Ovary (tissue), 9 donors: Measurements from ENCODE around the gene MAP3K8. TPM values are rescaled to one million over a fixed set of nuclear protein-coding genes. Genes with fewer than 3 reads are reported as not detected.

Experiments
- DNase-seq, 5 donors: peaks; one replicate each; pipeline ENCODE4 v3.0.0-alpha.2; 2019 to 2020
- H3K27ac ChIP-seq, 2 donors: fragments of 200-600 bp; one replicate each; pipeline versions ENCODE4 v1.5.1 to v1.8.0; 2019 to 2022
- H3K27me3 ChIP-seq: fragments of 200-600 bp; one replicate; pipeline ENCODE4 v1.8.0; 2022
- H3K36me3 ChIP-seq: fragments of 200-600 bp; sonication (generic); one replicate; pipeline ENCODE4 v1.5.1; 2019
- H3K4me1 ChIP-seq: one replicate; pipeline ENCODE4 v1.8.1; 2013; ENCODE audit warnings: mild to moderate bottlenecking, moderate library complexity; ENCODE audit not compliant: insufficient read depth
- H3K4me3 ChIP-seq: fragments of 200-600 bp; sonication (generic); one replicate; pipeline ENCODE4 v1.5.1; 2017
- H3K9me3 ChIP-seq, 2 donors: fragments of 200-600 bp in 1 of 2; sonication (generic) in 1 of 2; one replicate each; pipeline versions ENCODE4 v1.5.1 to v1.8.1; 2013 to 2019; ENCODE audit warnings: mild to moderate bottlenecking in 1 of 2, moderate library complexity in 1 of 2
- EP300 ChIP-seq: sonication (generic); formaldehyde crosslinking; IDR thresholded peaks from one replicate; pipeline ENCODE4 v1.6.1; 2017; ENCODE audit warnings: antibody characterized with exemption
- POLR2A ChIP-seq: fragments of 450-650 bp; IDR thresholded peaks from one replicate; pipeline ENCODE4 v1.6.1; 2017; ENCODE audit warnings: antibody characterized with exemption, mild to moderate bottlenecking, moderate library complexity
- WGBS, 3 donors: extraction: QIAGEN DNeasy Blood & Tissue Kit in 1 of 3; methylation state at CpG; one replicate each; pipeline versions ENCODE4 v1.1.5 to v1.1.7; 2013 to 2017; 5-methylcytosine and 5-hydroxymethylcytosine counted together
- intact Hi-C, 4 donors: fragments of 100-400 bp; cut with DNase I; formaldehyde crosslinking; loops; one replicate each; pipeline versions ENCODE4 v1.11.0 to v1.15.1; 2022 to 2023
- polyA plus RNA-seq, 2 donors: library from polyadenylated mRNA; stranded (reverse); fragments of 200-250 nt in 1 of 2; fragments of 350-450 nt in 1 of 2; fragmentation: Illumina TruSeq in 1 of 2; extraction: RNeasy Lipid Tissue Mini Kit (QIAGEN cat#74804) in 1 of 2; gene quantifications; one replicate each; pipeline ENCODE4 v1.2.3, GENCODE V29; 2013 to 2014
- total RNA-seq, 7 donors: library from RNA; depleted of rRNA in 2 of 7; stranded (reverse); fragments of >200 nt in 2 of 7; fragmentation: NEBNext Ultra II Directional in 3 of 7; extraction: Animal tissue kit (Norgen Biotek cat#: 25700) in 3 of 7; gene quantifications; one replicate each; pipeline versions ENCODE4 v1.1.0 to v1.2.4, GENCODE V29; 2016 to 2023
- TF ChIP-seq, protein P1 (sequence below), 3 donors: fragments of 450-650 bp in 2 of 3; fragments of 200-600 bp in 1 of 3; IDR thresholded peaks; one replicate each; pipeline versions ENCODE4 v1.5.1 to v1.8.0; 2016 to 2022; ENCODE audit warnings: antibody characterized with exemption in 3 of 3, mild to moderate bottlenecking in 1 of 3
- donor health status: DM: no; HTN: no; CAD: no; lungs with moderate emphysema.
- donor health status: DM: no; HTN: no; CAD: no.
- donor health status: Bipolar disorder and iron deficiency.
- donor health status: DM: yes; HTN: yes; CAD: no.
- donor health status: DM: no; HTN: no; CAD: no.
- donor health status: DM: yes; HTN: yes; CAD: no.

The MAP3K8 gene
- total and polyA plus RNA-seq, 9 donors: 7.7 to 32.5 (median 13.5) TPM

DNA sequence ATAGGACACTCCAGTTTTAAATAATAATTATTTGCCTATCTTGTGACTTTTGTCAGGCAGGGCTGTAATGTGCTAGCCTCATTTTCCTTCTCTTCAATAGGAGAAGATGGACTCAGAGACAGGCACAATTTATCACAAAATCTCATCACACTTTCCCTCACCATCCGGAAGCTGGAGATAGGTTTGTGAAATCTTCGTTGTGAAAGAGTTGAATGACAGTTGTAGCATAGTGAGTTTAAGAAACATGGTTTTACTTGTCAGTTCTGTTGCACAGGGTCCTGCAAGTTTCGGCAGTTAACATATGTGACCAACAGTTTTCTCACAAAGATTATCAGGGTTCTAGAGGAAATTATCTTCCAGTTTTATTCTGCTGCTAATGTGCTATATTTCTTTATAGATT is 37.7 kb upstream of the MAP3K8 start:
- no peak overlapping the region for H3K27ac ChIP-seq
- DNase-seq: no peak
- no peaks in the 10 kb centered on the region for H3K27me3 ChIP-seq
- TF ChIP-seq EP300 (no peak), POLR2A (no peak)
- TF ChIP-seq, protein P1, sequence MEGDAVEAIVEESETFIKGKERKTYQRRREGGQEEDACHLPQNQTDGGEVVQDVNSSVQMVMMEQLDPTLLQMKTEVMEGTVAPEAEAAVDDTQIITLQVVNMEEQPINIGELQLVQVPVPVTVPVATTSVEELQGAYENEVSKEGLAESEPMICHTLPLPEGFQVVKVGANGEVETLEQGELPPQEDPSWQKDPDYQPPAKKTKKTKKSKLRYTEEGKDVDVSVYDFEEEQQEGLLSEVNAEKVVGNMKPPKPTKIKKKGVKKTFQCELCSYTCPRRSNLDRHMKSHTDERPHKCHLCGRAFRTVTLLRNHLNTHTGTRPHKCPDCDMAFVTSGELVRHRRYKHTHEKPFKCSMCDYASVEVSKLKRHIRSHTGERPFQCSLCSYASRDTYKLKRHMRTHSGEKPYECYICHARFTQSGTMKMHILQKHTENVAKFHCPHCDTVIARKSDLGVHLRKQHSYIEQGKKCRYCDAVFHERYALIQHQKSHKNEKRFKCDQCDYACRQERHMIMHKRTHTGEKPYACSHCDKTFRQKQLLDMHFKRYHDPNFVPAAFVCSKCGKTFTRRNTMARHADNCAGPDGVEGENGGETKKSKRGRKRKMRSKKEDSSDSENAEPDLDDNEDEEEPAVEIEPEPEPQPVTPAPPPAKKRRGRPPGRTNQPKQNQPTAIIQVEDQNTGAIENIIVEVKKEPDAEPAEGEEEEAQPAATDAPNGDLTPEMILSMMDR (IDR thresholded peaks at IDR 0.05): no peak
- peaks cover 7% of the 10 kb centered on the region for H3K4me1 ChIP-seq
- 56 to 66% (median 65%) methylated on average over 3 of the region's 3 CpGs for WGBS, 3 donors
- no peak overlapping the region for H3K4me3 ChIP-seq
- no peaks in the 10 kb centered on the region for H3K36me3 ChIP-seq
- intact Hi-C loops: loop anchor here in 1 of 4 donors (10.0 kb wide), 1 partner anchor 139 kb away; no protein-coding TSS in a partner anchor
- no peaks in the 10 kb centered on the region for H3K9me3 ChIP-seq

DNA sequence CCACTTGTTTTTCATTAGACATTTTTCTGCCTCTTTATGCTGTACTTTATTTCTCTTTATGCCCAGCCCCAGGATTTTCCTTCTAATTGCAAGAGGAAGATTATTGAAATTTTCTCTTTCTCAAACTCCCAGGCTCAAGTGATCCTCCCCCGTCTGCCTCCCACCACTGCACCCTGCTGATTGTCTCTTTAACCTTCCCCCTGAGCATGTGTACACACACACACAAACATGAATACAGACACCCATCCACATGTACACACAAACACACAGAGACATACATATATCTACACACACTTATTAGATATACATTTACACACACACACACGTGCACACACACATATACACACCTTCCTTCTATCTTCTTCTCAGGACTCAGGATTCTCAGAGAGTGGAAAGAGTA is 37.3 kb upstream of the MAP3K8 start:
- WGBS, 3 donors: 25 to 46% (median 33%) methylated on average over 2 of the region's 2 CpGs
- no peak for DNase-seq
- Histone ChIP-seq H3K27ac (no peak overlapping the region), H3K27me3 (no peaks in the 10 kb centered on the region), H3K4me3 (no peak overlapping the region), H3K36me3 (no peaks in the 10 kb centered on the region), H3K9me3 (no peaks in the 10 kb centered on the region), H3K4me1 (peaks cover 7% of the 10 kb centered on the region)
- intact Hi-C loops: loop anchor here in 1 of 4 donors (10.0 kb wide), 1 partner anchor 138 kb away; no protein-coding TSS in a partner anchor
- TF ChIP-seq EP300 (no peak), POLR2A (no peak)
- TF ChIP-seq, protein P1 (IDR thresholded peaks at IDR 0.05): no peak

DNA sequence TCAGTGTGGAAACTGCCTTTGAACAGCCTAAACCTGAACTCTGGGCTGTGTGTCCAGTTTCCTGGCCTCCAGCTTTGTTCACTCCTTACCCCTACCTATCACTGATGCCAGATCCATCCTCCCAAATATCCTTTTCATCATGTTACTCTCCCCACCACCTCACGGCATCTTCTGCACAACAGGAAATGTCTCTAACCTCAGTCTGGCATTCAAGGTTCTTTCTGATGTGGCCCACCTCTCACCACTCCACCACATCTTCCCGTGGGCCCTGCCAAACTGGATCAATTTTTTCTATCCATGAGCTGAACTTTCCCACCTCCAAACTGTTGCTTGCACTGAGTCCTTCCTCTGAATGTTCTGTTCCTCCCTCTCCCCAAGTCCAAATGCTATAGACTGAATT is 35.8 kb upstream of the MAP3K8 start:
- no peaks in the 10 kb centered on the region for H3K36me3 ChIP-seq

DNA sequence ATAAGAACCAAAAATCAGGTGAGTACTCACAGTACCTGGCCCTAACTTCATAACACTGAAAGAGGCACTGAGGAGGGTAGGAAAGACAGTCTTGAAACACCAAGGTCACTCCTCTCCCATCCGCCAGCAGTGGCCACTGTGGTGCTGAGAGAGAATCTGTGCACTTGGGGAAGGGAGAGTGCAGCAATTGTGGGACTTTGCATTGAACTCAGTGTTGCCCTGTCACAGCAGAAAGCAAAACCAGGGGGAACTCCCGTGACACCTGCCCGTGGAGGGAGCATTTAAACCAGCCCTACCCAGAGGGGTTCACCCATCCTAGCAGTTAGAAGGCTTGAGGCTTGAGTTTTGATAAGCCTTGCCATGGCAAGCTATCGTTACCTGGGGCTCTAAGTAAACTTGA is 35.2 kb upstream of the MAP3K8 start:
- Histone ChIP-seq H3K9me3 (no peaks in the 10 kb centered on the region), H3K4me1 (peaks cover 6% of the 10 kb centered on the region), H3K4me3 (no peak overlapping the region), H3K27ac (no peak overlapping the region), H3K27me3 (no peaks in the 10 kb centered on the region), H3K36me3 (no peaks in the 10 kb centered on the region)
- intact Hi-C loops: loop anchor here in 1 of 4 donors (10.0 kb wide), 1 partner anchor 136 kb away; no protein-coding TSS in a partner anchor
- TF ChIP-seq EP300: no peak
- TF ChIP-seq POLR2A: no peak
- TF ChIP-seq, protein P1 (IDR thresholded peaks at IDR 0.05): no peak
- no peak for DNase-seq
- 67 to 71% (median 67%) methylated on average over 4 of the region's 4 CpGs for WGBS, 3 donors

More for the DNA sequence above, 35.8 kb upstream of the MAP3K8 start:
- Histone ChIP-seq H3K4me3 (no peak overlapping the region), H3K27ac (no peak overlapping the region), H3K27me3 (no peaks in the 10 kb centered on the region), H3K9me3 (no peaks in the 10 kb centered on the region), H3K4me1 (peaks cover 6% of the 10 kb centered on the region)
- TF ChIP-seq EP300 (no peak), POLR2A (no peak)
- TF ChIP-seq, protein P1 (IDR thresholded peaks at IDR 0.05): no peak
- DNase-seq: no peak
- intact Hi-C loops: loop anchor here in 1 of 4 donors (10.0 kb wide), 1 partner anchor 137 kb away; no protein-coding TSS in a partner anchor
- WGBS, 3 donors: 73 to 82% (median 73%) methylated on average over 2 of the region's 2 CpGs
